Left ventricle myocardium superior (tissue), 1 donor: ENCODE data around the gene CCDC148. TPM values are rescaled to one million over a fixed set of nuclear protein-coding genes. Genes with fewer than 3 reads are reported as not detected.
"Not testable (repeated sequence)": the region's sequence is repeated elsewhere in the genome, so short reads cannot be mapped to it uniquely, and the experiment has no call there.

Experiments
- ATAC-seq: fragments of 200-7000 bp; cut with Tn5 transposase; one replicate; pipeline ENCODE4 v1.9.1; 2020; ENCODE audit warnings: mild to moderate bottlenecking, moderate library complexity
- DNase-seq: peaks from one replicate; pipeline ENCODE4 v3.0.0-alpha.2; 2020
- intact Hi-C: fragments of 100-400 bp; cut with micrococcal nuclease; formaldehyde crosslinking; loops from one replicate; pipeline ENCODE4 v1.11.0; 2022
- total RNA-seq: library from RNA; stranded (reverse); fragmentation: NEBNext Ultra II Directional; extraction: Animal tissue kit (Norgen Biotek cat#: 25700); gene quantifications from one replicate; pipeline ENCODE4 v1.2.1, GENCODE V29; 2021
- donor health status: DM: no; HTN: yes; CAD: no; lungs with severe emphysema.

The CCDC148 gene
- total RNA-seq, 1 donor from 2014 or later, result 0.40 TPM

- intact Hi-C loops, result no loop called here
- no peak for DNase-seq
- ATAC-seq, result no peak
Observed at GRCh38 chr2:158486150-158486969, 29.8 kb upstream of the CCDC148 start.

- intact Hi-C loops, result no loop called here
- ATAC-seq (peak; percentile 19), DNase-seq (no peak)
Observed at GRCh38 chr2:158484892-158485556, 28.5 kb upstream of the CCDC148 start.

GRCh38 chr2:158482594-158482993, 26.0 kb upstream of the CCDC148 start:
- intact Hi-C loops, result no loop called here
- ATAC-seq (no peak), DNase-seq (no peak)

GRCh38 chr2:158481116-158481515, 24.6 kb upstream of the CCDC148 start:
- ATAC-seq (no peak), DNase-seq (no peak)
- intact Hi-C loops, result no loop called here

GRCh38 chr2:158478816-158479215, 22.3 kb upstream of the CCDC148 start:
- DNase-seq (no peak), ATAC-seq (no peak)
- intact Hi-C loops, result no loop called here

- ATAC-seq, result no peak
- no peak for DNase-seq
- intact Hi-C loops, result no loop called here
Observed at GRCh38 chr2:158478237-158478636, 21.7 kb upstream of the CCDC148 start.

GRCh38 chr2:158477202-158477601, 20.6 kb upstream of the CCDC148 start:
- intact Hi-C loops, result no loop called here
- ATAC-seq (no peak), DNase-seq (no peak)

- intact Hi-C loops, ATAC-seq, DNase-seq: not testable (repeated sequence)
Observed at GRCh38 chr2:158474526-158475011, 18.0 kb upstream of the CCDC148 start.

- ATAC-seq (no peak), DNase-seq (no peak)
- intact Hi-C loops, result no loop called here
Observed at GRCh38 chr2:158473719-158474392, 17.3 kb upstream of the CCDC148 start.

- intact Hi-C loops, DNase-seq, ATAC-seq: not testable (repeated sequence)
Observed at GRCh38 chr2:158473300-158473699, 16.7 kb upstream of the CCDC148 start.

- intact Hi-C loops, ATAC-seq, DNase-seq: not testable (repeated sequence)
Observed at GRCh38 chr2:158472829-158473228, 16.3 kb upstream of the CCDC148 start.

- no peak for DNase-seq
- intact Hi-C loops, result loop anchor here (10.0 kb wide), 1 partner anchor 288 kb away; no protein-coding TSS in a partner anchor
- no peak for ATAC-seq
Observed at GRCh38 chr2:158467248-158467647, 10.7 kb upstream of the CCDC148 start.

- intact Hi-C loops, result loop anchor here (10.0 kb wide), 1 partner anchor 290 kb away; no protein-coding TSS in a partner anchor
- DNase-seq, result no peak
- ATAC-seq, result no peak
Observed at GRCh38 chr2:158464426-158465281, 8.1 kb upstream of the CCDC148 start.

- intact Hi-C loops, result loop anchor here (10.0 kb wide), 1 partner anchor 291 kb away; no protein-coding TSS in a partner anchor
- DNase-seq (no peak), ATAC-seq (peak; percentile 18)
Observed at GRCh38 chr2:158463496-158464095, 7.0 kb upstream of the CCDC148 start.

- ATAC-seq (no peak), DNase-seq (no peak)
- intact Hi-C loops, result loop anchor here (10.0 kb wide), 1 partner anchor 294 kb away; no protein-coding TSS in a partner anchor
Observed at GRCh38 chr2:158460632-158461297, 4.2 kb upstream of the CCDC148 start.

- no peak for ATAC-seq
- DNase-seq, result no peak
- intact Hi-C loops, result loop anchor here (10.0 kb wide), 1 partner anchor 295 kb away; no protein-coding TSS in a partner anchor
Observed at GRCh38 chr2:158459161-158460003, 2.8 kb upstream of the CCDC148 start.

- ATAC-seq, result no peak
- intact Hi-C loops, result no loop called here
Observed at GRCh38 chr2:158458617-158458920, 2.0 kb upstream of the CCDC148 start.

More at GRCh38 chr2:158458617-158458920, 2.0 kb upstream of the CCDC148 start:
- no peak for DNase-seq
